PC-9 (cell line): ENCODE measurements around the gene GYG1. TPM values are rescaled to one million over a fixed set of nuclear protein-coding genes. Genes with fewer than 3 reads are reported as not detected.

Source experiments
- BruUV-seq: library from RNA; stranded (reverse); fragments of 400-500 nt; replicated peaks from 2 replicates; lab custom pipeline; 2021; lab: Mats Ljungman, UMichigan
- CTCF ChIA-PET: fragments of 300-600 bp; sonication (Branson Sonifier 250); formaldehyde crosslinking; loops from one replicate; lab custom pipeline; 2022; ENCODE audit warnings: antibody characterized with exemption; lab: Charles Lee
- POLR2A ChIA-PET: fragments of 300-600 bp; sonication (Branson Sonifier 250); formaldehyde crosslinking; loops from one replicate; lab custom pipeline; 2022; ENCODE audit warnings: antibody characterized with exemption; ENCODE audit not compliant: unreplicated experiment; lab: Charles Lee
- DNase-seq, 2 experiments: peaks; one replicate each; pipeline versions ENCODE4 v3.0.0 to v3.0.0-alpha.2; 2015 to 2022; ENCODE audit warnings: mixed read lengths in 1 of 2
- H2AFZ ChIP-seq: fragments of 200-600 bp; sonication (generic); 2 replicates; pipeline ENCODE4 v1.8.1; 2017; ENCODE audit warnings: antibody characterized with exemption
- H3F3A ChIP-seq: fragments of 200-600 bp; sonication (generic); 2 replicates; pipeline ENCODE4 v1.8.1; 2017; ENCODE audit warnings: antibody characterized with exemption, mild to moderate bottlenecking, low read depth; ENCODE audit not compliant: insufficient read depth
- H3K27ac ChIP-seq: fragments of 200-600 bp; sonication (generic); 2 replicates; pipeline ENCODE4 v1.6.1; 2016; ENCODE audit warnings: mixed run types
- H3K27me3 ChIP-seq: fragments of 200-600 bp; sonication (generic); 2 replicates; pipeline ENCODE4 v1.6.1; 2016; ENCODE audit warnings: low read depth, mixed run types; ENCODE audit not compliant: insufficient read depth
- H3K36me3 ChIP-seq: fragments of 200-600 bp; sonication (generic); 2 replicates; pipeline ENCODE4 v1.6.1; 2016; ENCODE audit warnings: low read depth, mixed run types
- H3K4me1 ChIP-seq: fragments of 200-600 bp; sonication (generic); replicated peaks from 2 replicates; pipeline ENCODE4 v1.6.1; 2016; ENCODE audit warnings: mixed run types; ENCODE audit not compliant: insufficient read depth
- H3K4me2 ChIP-seq: fragments of 200-600 bp; sonication (generic); 2 replicates; pipeline ENCODE4 v1.6.1; 2017; ENCODE audit warnings: mixed run types
- H3K4me3 ChIP-seq: fragments of 200-600 bp; sonication (generic); 2 replicates; pipeline ENCODE4 v1.6.1; 2016; ENCODE audit warnings: mixed run types
- H3K79me2 ChIP-seq: fragments of 200-600 bp; sonication (generic); 2 replicates; pipeline ENCODE4 v1.6.1; 2017; ENCODE audit warnings: low read depth, mixed run types
- H3K9me2 ChIP-seq: fragments of 200-600 bp; sonication (generic); 2 replicates; pipeline ENCODE4 v1.8.1; 2017; ENCODE audit warnings: mild to moderate bottlenecking; ENCODE audit not compliant: insufficient read depth
- H3K9me3 ChIP-seq: fragments of 200-600 bp; sonication (generic); 2 replicates; pipeline ENCODE4 v1.8.1; 2016; ENCODE audit warnings: low read depth; ENCODE audit not compliant: insufficient read depth
- H4K20me1 ChIP-seq: fragments of 200-600 bp; sonication (generic); 2 replicates; pipeline ENCODE4 v1.8.1; 2017; ENCODE audit not compliant: insufficient read depth
- CTCF ChIP-seq: fragments of 200-600 bp; sonication (generic); conservative IDR thresholded peaks from 2 replicates; pipeline ENCODE4 v1.6.1; 2017; ENCODE audit warnings: mixed run types, antibody characterized with exemption, mild to moderate bottlenecking, moderate library complexity
- EZH2 ChIP-seq: fragments of 200-600 bp; sonication (generic); IDR thresholded peaks from 2 replicates; pipeline ENCODE4 v1.8.0; 2017; ENCODE audit warnings: antibody characterized with exemption, low read depth
- intact Hi-C: fragments of 100-400 bp; cut with micrococcal nuclease; formaldehyde crosslinking; loops from one replicate; pipeline ENCODE4 v1.10.0; 2022; ENCODE audit not compliant: unreplicated experiment
- total RNA-seq: library from RNA; stranded (reverse); gene quantifications from 2 replicates; pipeline ENCODE4 v1.2.3, GENCODE V29; 2021

Gene GYG1
- total RNA-seq, 1 experiment from 2014 or later, result 16.5 TPM

DNA sequence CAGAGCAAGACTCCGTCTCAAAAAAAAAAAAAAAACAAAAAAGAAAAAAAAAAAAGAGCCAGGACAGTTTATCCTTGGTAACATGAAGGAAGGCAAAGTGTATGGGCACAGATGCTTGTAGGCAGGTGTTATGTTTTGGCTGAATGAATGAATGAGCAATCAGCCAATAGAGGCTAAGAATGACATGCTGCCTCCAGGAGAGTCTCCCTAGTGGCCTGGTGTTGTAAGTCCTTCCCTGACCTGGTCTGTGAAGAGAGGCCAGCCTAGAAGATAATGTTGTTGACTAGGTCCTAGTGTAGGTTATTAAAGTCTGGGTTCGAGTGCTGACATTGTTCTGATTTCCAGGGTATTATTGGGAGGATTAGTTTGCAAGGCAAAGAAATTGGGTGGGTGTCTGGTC is 24.9 kb downstream of the GYG1 start:
- H3K9me2 ChIP-seq, result no peaks in the 10 kb centered on the region
- H3K36me3 ChIP-seq, result no peaks in the 10 kb centered on the region
- intact Hi-C loops, result loop anchor here (5.0 kb wide), 1 partner anchor 36 kb away; no protein-coding TSS in a partner anchor
- H3K27me3 ChIP-seq, result no peaks in the 10 kb centered on the region
- no peak overlapping the region for H2AFZ ChIP-seq
- H3K79me2 ChIP-seq, result no peaks in the 10 kb centered on the region
- ChIA-PET CTCF (no interaction called here), POLR2A (no interaction called here)
- H3K4me3 ChIP-seq, result no peak overlapping the region
- no peak for TF ChIP-seq CTCF
- no peak for TF ChIP-seq EZH2
- H3K4me2 ChIP-seq, result no peak overlapping the region
- H3F3A ChIP-seq, result no peaks in the 10 kb centered on the region
- no peak overlapping the region for H3K27ac ChIP-seq
- H3K9me3 ChIP-seq, result no peaks in the 10 kb centered on the region
- no peak for DNase-seq
- BruUV-seq, result no TSS peak
- H4K20me1 ChIP-seq, result no peaks in the 10 kb centered on the region; the same call in 1 of the 2 replicates
- H3K4me1 ChIP-seq, result no peaks in the 10 kb centered on the region

GRCh38 chr3:149016669-149017541 is 25.6 kb downstream of the GYG1 start:
- H3K9me3 ChIP-seq, result no peaks in the 10 kb centered on the region
- ChIA-PET CTCF (no interaction called here), POLR2A (no interaction called here)
- H3F3A ChIP-seq, result no peaks in the 10 kb centered on the region
- TF ChIP-seq CTCF (no peak), EZH2 (no peak)
- no peak for DNase-seq
- no peak overlapping the region for H3K27ac ChIP-seq
- no peak overlapping the region for H2AFZ ChIP-seq
- no peak overlapping the region for H3K4me2 ChIP-seq
- intact Hi-C loops, result loop anchor here (5.0 kb wide), 1 partner anchor 35 kb away; no protein-coding TSS in a partner anchor
- H3K79me2 ChIP-seq, result no peaks in the 10 kb centered on the region
- no peaks in the 10 kb centered on the region for H3K27me3 ChIP-seq
- no peak overlapping the region for H3K4me3 ChIP-seq
- BruUV-seq, result no TSS peak
- H4K20me1 ChIP-seq, result no peaks in the 10 kb centered on the region; the same call in 1 of the 2 replicates
- H3K4me1 ChIP-seq, result no peaks in the 10 kb centered on the region
- no peaks in the 10 kb centered on the region for H3K36me3 ChIP-seq
- no peaks in the 10 kb centered on the region for H3K9me2 ChIP-seq

- H3K79me2 ChIP-seq, result no peaks in the 10 kb centered on the region
- H3K4me1 ChIP-seq, result no peaks in the 10 kb centered on the region
- no peaks in the 10 kb centered on the region for H3F3A ChIP-seq
- H3K9me3 ChIP-seq, result no peaks in the 10 kb centered on the region
- no peaks in the 10 kb centered on the region for H3K36me3 ChIP-seq
- no peaks in the 10 kb centered on the region for H3K27me3 ChIP-seq
- POLR2A ChIA-PET, result no interaction called here
- no peak overlapping the region for H3K4me3 ChIP-seq
- intact Hi-C loops, result loop anchor here (5.0 kb wide), 1 partner anchor 34 kb away; no protein-coding TSS in a partner anchor
- DNase-seq, result no peak
- CTCF ChIA-PET, result no interaction called here
- H3K27ac ChIP-seq, result no peak overlapping the region
- H4K20me1 ChIP-seq, result no peaks in the 10 kb centered on the region; the same call in 1 of the 2 replicates
- TF ChIP-seq EZH2, result no peak
- TF ChIP-seq CTCF, result no peak
- H2AFZ ChIP-seq, result no peak overlapping the region
- no peaks in the 10 kb centered on the region for H3K9me2 ChIP-seq
- H3K4me2 ChIP-seq, result no peak overlapping the region
- no TSS peak for BruUV-seq
These were observed 26.9 kb downstream of the GYG1 start for GRCh38 chr3:149018247-149018646.
